Fibroblast of the aortic adventitia (primary cell): ENCODE results near the gene LSM2. TPM values are rescaled to one million over a fixed set of nuclear protein-coding genes. Genes with fewer than 3 reads are reported as not detected.
"Not testable (repeated sequence)": the region's sequence is repeated elsewhere in the genome, so short reads cannot be mapped to it uniquely, and the experiment has no call there.

Experiments
- DNase-seq: peaks from one replicate; pipeline ENCODE4 v3.0.0-alpha.2; 2010; ENCODE audit warnings: low read depth
- H3K4me3 ChIP-seq: 2 replicates; pipeline ENCODE4 v1.5.1; 2011; ENCODE audit warnings: low read depth, mild to moderate bottlenecking, control low read depth, low read length, moderate library complexity
- total RNA-seq: library from RNA; depleted of rRNA; stranded (reverse); fragments of >200 nt; gene quantifications from 2 replicates; pipeline ENCODE4 v1.2.3, GENCODE V29; 2012; ENCODE audit warnings: low replicate concordance
- TF ChIP-seq, protein P1 (sequence below): IDR thresholded peaks from 2 replicates; pipeline ENCODE4 v1.5.1; 2011; ENCODE audit warnings: mild to moderate bottlenecking, low read length, control low read depth, inconsistent platforms; ENCODE audit not compliant: insufficient read depth

Gene LSM2
- total RNA-seq, 1 donor: 49.5 TPM

GRCh38 chr6:31826793-31827285, 20.1 kb upstream of the LSM2 start:
- H3K4me3 ChIP-seq: peak overlapping the region; percentile 69
- TF ChIP-seq, protein P1, sequence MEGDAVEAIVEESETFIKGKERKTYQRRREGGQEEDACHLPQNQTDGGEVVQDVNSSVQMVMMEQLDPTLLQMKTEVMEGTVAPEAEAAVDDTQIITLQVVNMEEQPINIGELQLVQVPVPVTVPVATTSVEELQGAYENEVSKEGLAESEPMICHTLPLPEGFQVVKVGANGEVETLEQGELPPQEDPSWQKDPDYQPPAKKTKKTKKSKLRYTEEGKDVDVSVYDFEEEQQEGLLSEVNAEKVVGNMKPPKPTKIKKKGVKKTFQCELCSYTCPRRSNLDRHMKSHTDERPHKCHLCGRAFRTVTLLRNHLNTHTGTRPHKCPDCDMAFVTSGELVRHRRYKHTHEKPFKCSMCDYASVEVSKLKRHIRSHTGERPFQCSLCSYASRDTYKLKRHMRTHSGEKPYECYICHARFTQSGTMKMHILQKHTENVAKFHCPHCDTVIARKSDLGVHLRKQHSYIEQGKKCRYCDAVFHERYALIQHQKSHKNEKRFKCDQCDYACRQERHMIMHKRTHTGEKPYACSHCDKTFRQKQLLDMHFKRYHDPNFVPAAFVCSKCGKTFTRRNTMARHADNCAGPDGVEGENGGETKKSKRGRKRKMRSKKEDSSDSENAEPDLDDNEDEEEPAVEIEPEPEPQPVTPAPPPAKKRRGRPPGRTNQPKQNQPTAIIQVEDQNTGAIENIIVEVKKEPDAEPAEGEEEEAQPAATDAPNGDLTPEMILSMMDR: no peak
- peak; percentile 96 for DNase-seq

DNA sequence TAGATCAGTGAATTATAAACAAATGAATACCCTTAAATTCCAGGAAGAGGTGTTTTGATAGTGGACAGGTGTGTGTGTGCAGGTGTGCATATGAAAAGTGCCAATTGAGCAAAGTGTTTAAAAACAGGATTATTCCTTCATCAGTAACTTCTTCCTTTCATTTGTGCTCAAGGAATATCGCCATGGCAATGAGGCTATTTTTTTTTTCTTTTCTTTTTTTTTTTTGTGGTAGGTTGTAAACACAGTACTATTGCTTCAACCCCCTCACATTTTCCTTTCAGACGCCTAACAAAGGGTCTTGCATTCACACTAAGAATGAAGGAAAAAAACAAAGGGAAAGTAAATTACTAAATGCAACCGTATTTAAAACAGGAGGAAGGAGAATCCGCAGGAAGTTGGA, 18.8 kb upstream of the LSM2 start:
- TF ChIP-seq, protein P1: no peak
- no peak overlapping the region for H3K4me3 ChIP-seq
- DNase-seq: no peak

- H3K4me3 ChIP-seq, DNase-seq: not testable (repeated sequence)
Observed at GRCh38 chr6:31823592-31824196, 16.9 kb upstream of the LSM2 start.

- TF ChIP-seq, protein P1: no peak
- DNase-seq: peak; percentile 93
- H3K4me3 ChIP-seq: peak overlapping the region; percentile 68
Observed at GRCh38 chr6:31822036-31822821, 15.5 kb upstream of the LSM2 start.

DNA sequence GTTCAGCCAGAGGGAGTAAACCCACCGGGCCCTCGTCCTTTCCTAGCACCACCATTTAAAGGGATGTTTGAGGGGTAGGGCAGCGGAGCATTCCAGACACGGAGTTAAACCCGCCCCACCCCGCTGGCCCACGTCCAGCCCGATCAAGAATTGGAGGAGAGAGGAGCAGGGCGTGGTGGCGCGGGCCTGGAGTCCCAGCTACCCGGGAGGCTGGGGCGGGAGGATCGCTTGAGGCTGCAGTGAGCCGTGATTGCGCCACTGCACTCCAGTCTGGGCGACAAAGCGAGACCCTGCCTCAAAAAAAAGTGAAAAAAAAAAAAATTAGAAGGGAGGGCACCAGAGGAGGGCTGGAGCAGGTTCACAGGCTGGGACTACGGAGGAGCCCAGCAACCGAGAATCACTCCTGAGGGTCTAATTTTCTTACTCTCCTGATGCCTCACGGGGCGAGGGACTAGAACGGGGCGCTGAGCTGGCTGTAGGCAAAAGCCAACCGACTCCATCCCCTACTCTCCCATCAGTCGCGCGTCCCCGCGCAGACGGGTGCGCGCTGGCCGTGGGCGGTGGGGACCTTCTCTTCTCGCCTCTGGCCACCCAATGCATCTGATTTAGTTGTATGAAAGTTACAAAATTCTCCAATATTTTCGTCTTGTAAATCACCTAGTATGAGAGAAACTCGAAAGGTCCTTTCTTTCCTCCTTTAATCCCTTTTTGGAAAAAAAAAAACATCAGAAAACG, 14.7 kb upstream of the LSM2 start:
- TF ChIP-seq, protein P1: no peak

GRCh38 chr6:31820399-31820798, 13.6 kb upstream of the LSM2 start:
- not testable (repeated sequence) for DNase-seq, H3K4me3 ChIP-seq

More for the DNA sequence above, 14.7 kb upstream of the LSM2 start:
- no peak for DNase-seq
- peak overlapping the region; percentile 68 for H3K4me3 ChIP-seq

GRCh38 chr6:31819871-31820299, 13.1 kb upstream of the LSM2 start:
- TF ChIP-seq, protein P1: no peak
- DNase-seq: no peak
- H3K4me3 ChIP-seq: no peak overlapping the region

DNA sequence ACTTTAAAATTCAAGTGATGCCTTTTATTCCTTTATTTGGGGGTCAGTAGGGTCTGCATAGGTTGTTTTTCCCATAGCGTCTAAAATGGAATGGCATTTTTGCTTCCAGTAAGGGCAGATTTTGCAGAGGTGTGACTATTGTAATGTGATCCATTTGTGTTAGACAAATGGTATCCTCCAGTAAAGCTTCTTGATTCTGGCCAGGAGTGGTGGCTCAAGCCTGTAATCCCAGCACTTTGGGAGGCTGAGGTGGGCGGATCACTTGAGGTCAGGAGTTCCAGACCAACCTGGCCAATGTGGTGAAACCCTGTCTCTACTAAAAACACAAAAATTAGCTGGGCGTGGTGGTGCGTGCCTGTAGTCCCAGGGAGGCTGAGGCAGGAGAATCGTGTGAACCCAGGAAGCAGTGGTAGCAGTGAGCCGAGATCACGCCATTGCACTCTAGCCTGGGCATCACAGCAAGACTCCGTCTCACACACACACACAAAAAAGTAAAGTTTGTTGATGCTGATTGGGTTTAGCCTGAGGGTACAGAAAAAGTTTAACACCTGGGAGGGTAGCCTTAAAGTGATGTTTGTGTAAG, 11.3 kb upstream of the LSM2 start:
- peak overlapping the region; percentile 61 for H3K4me3 ChIP-seq
- DNase-seq: not testable (repeated sequence)

DNA sequence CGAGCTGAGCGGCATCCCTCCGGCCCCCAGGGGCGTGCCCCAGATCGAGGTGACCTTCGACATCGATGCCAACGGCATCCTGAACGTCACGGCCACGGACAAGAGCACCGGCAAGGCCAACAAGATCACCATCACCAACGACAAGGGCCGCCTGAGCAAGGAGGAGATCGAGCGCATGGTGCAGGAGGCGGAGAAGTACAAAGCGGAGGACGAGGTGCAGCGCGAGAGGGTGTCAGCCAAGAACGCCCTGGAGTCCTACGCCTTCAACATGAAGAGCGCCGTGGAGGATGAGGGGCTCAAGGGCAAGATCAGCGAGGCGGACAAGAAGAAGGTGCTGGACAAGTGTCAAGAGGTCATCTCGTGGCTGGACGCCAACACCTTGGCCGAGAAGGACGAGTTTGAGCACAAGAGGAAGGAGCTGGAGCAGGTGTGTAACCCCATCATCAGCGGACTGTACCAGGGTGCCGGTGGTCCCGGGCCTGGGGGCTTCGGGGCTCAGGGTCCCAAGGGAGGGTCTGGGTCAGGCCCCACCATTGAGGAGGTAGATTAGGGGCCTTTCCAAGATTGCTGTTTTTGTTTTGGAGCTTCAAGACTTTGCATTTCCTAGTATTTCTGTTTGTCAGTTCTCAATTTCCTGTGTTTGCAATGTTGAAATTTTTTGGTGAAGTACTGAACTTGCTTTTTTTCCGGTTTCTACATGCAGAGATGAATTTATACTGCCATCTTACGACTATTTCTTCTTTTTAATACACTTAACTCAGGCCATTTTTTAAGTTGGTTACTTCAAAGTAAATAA, 10.6 kb upstream of the LSM2 start:
- peak overlapping the region; percentile 61 for H3K4me3 ChIP-seq
- not testable (repeated sequence) for DNase-seq
